DOHH2 (cell line): ENCODE measurements around the gene CNPY1.

Experiments used
- EZH2phosphoT487 ChIP-seq: fragments of 200-600 bp; sonication (generic); IDR thresholded peaks from 2 replicates; pipeline ENCODE4 v1.6.1; 2017; ENCODE audit warnings: borderline replicate concordance, mild to moderate bottlenecking, antibody characterized with exemption, low read length, moderate library complexity, mixed read lengths
- TF ChIP-seq, protein P1 (sequence below): fragments of 200-600 bp; sonication (generic); IDR thresholded peaks from one replicate; pipeline ENCODE4 v1.5.1; 2014; ENCODE audit warnings: antibody characterized with exemption, mild to moderate bottlenecking, low read depth, low read length; ENCODE audit not compliant: poor library complexity, severe bottlenecking

DNA sequence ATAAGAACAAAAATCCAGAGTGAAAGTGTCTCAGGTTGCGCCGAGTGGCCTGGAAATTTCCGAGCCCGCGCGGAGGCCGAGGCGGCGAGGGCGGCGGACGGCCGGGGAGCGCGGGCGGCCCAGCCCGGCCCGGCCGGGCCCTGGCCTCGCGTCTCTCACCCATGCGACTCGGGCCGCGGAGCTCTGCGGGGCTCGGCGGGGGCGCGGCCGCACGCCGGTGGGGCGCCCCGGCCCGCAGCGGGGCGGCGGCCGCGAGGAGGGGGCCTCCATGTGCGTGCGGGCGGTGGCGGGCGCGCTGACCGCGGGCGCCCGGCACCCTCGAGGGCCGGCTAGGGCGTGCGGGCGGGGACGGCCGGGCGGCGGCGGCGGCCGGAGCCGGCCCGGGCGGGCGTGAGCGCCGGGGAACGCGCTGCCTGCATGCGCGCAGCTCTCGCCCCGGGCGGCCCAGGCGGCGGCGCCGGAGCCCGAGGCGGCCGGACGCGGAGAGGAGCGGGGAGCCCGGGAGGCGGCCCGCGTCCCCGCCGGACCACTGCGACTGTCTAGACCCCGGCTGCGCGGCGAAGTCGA is 88.7 kb downstream of the CNPY1 start:
- TF ChIP-seq, protein P1, sequence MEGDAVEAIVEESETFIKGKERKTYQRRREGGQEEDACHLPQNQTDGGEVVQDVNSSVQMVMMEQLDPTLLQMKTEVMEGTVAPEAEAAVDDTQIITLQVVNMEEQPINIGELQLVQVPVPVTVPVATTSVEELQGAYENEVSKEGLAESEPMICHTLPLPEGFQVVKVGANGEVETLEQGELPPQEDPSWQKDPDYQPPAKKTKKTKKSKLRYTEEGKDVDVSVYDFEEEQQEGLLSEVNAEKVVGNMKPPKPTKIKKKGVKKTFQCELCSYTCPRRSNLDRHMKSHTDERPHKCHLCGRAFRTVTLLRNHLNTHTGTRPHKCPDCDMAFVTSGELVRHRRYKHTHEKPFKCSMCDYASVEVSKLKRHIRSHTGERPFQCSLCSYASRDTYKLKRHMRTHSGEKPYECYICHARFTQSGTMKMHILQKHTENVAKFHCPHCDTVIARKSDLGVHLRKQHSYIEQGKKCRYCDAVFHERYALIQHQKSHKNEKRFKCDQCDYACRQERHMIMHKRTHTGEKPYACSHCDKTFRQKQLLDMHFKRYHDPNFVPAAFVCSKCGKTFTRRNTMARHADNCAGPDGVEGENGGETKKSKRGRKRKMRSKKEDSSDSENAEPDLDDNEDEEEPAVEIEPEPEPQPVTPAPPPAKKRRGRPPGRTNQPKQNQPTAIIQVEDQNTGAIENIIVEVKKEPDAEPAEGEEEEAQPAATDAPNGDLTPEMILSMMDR = no peak
- no peak for TF ChIP-seq EZH2phosphoT487
